Measurements from ENCODE around the gene OMA1.

GRCh38 chr1:58465176-58465575, 81.3 kb downstream of the OMA1 start:
- TF ChIP-seq FOXK2 (IDR thresholded peaks at IDR 0.05) (no peak), ZNF592 (IDR thresholded peaks at IDR 0.05) (no peak)

Data from GM12878 (cell line).